Measurements from ENCODE around the gene BEST2. TPM values are rescaled to one million over a fixed set of nuclear protein-coding genes. Genes with fewer than 3 reads are reported as not detected.

Gene BEST2
- total and polyA plus RNA-seq, 2 of the 4 experiments (the other 2 are of a cell fraction): not detected

GRCh38 chr19:12720851-12721655 lies 30.5 kb upstream of the BEST2 start:
- ATAC-seq (ENCODE audit: low read depth) (peak; percentile 22), DNase-seq (no peak)
- Histone ChIP-seq H3K27me3 (ENCODE audit: control insufficient read depth, insufficient read depth, low read length) (no peaks in the 10 kb centered on the region), H3K4me3 (ENCODE audit: insufficient read depth, low read depth, low read length) (peak overlapping the region; percentile 91), H2AK5ac (ENCODE audit: low read depth, low read length) (peak overlapping the region; percentile 87), H2AFZ (replicated peaks; ENCODE audit: low read length, poor library complexity) (peak overlapping the region; percentile 93), H2BK20ac (ENCODE audit: low read depth, low read length) (no peak overlapping the region), H4K91ac (ENCODE audit: insufficient read depth, low read depth, low read length) (peak overlapping the region; percentile 89), H4K20me1 (ENCODE audit: insufficient read depth, low read length) (peaks cover 15% of the 10 kb centered on the region; the same call in 1 of the 2 replicates), H3K79me1 (ENCODE audit: low read depth in 1 of 2, low read length in 2 of 2) (peaks cover 22 to 65% of the 10 kb centered on the region in 2 experiments), H2BK5ac (ENCODE audit: low read depth, low read length, poor library complexity, severe bottlenecking) (peak overlapping the region; percentile 95), H3K14ac (replicated peaks; ENCODE audit: low read depth, low read length) (peak overlapping the region; percentile 94), H3K23ac (ENCODE audit: low read depth, low read length) (peak overlapping the region; percentile 79), H4K8ac (ENCODE audit: low read depth in 2 of 2, low read length in 2 of 2) (peak overlapping the region; percentile 77 to 95; a peak in 3 of 4 replicates), H3K27ac (ENCODE audit: insufficient read depth, low read length) (peak overlapping the region; percentile 85), H4K5ac (ENCODE audit: low read depth, low read length) (peak overlapping the region; percentile 56), H3K9ac (ENCODE audit: low read depth, low read length) (peak overlapping the region; percentile 92), H3K56ac (ENCODE audit: extremely low read depth, insufficient read depth, low read length) (peak overlapping the region; percentile 81; the same call in 1 of the 2 replicates), H3K9me1 (ENCODE audit: insufficient read depth, low read length) (peaks cover 10% of the 10 kb centered on the region; the same call in 1 of the 2 replicates), H3K18ac (ENCODE audit: low read depth, low read length) (peak overlapping the region; percentile 42), H2BK120ac (ENCODE audit: low read depth, low read length) (peak overlapping the region; percentile 50), H3K4me1 (ENCODE audit: control insufficient read depth, insufficient read depth, low read length) (peaks cover 4% of the 10 kb centered on the region), H2AK9ac (replicated peaks; ENCODE audit: low read depth, low read length, poor library complexity) (peak overlapping the region; percentile 100), H3K4ac (ENCODE audit: low read depth, low read length) (peak overlapping the region; percentile 96), H3K36me3 (ENCODE audit: control insufficient read depth, insufficient read depth, low read length) (peaks cover 18% of the 10 kb centered on the region), H3K9me3 (ENCODE audit: control insufficient read depth, insufficient read depth, low read length) (no peaks in the 10 kb centered on the region), H3K4me2 (ENCODE audit: low read depth, low read length) (peak overlapping the region; percentile 99), H2BK15ac (ENCODE audit: low read depth, low read length) (no peak overlapping the region)
- 4% methylated on average over 29 of the region's 59 CpGs; no CpG with 5 or more reads in 1 of the 2 experiments for WGBS, 2 experiments (ENCODE audit: extremely low coverage in 2 of 2, insufficient read length in 1 of 2)
- in situ Hi-C loops (cut with MboI; ENCODE audit: low sequenced_read_pairs) (no loop called here), intact Hi-C loops (cut with micrococcal nuclease) (no loop called here), dilution Hi-C loops (cut with HindIII; ENCODE audit: low sequenced_read_pairs, unreplicated experiment) (no loop called here)
- BruUV-seq (replicated peaks): no TSS peak
- ChIA-PET POLR2A (ENCODE audit: unreplicated experiment) (no interaction called here), CTCF (interaction anchor here (2.2 kb wide), 1 partner anchor 12 kb away, joined by 8 read pairs; no protein-coding TSS in a partner anchor)
- no peak for TF ChIP-seq ELK1 (IDR thresholded peaks at IDR 0.05; ENCODE audit: borderline replicate concordance, low read depth, low read length)
- TF ChIP-seq RCOR1 (IDR thresholded peaks at IDR 0.05; ENCODE audit: insufficient replicate concordance, low read length): no peak
- no peak for TF ChIP-seq RFX5 (IDR thresholded peaks at IDR 0.05; ENCODE audit: low read depth, low read length)
- no peak for TF ChIP-seq CHD1 (IDR thresholded peaks at IDR 0.05; ENCODE audit: low read depth, low read length)
- TF ChIP-seq CTCF (conservative IDR thresholded peaks at IDR 0.05; ENCODE audit: low read depth, low read length): no peak
- no peak for TF ChIP-seq RAD21 (IDR thresholded peaks at IDR 0.05; ENCODE audit: low read length)
- no peak for TF ChIP-seq SMC3 (IDR thresholded peaks at IDR 0.05; ENCODE audit: low read depth, low read length)
- TF ChIP-seq NFE2L2 (IDR thresholded peaks at IDR 0.05; ENCODE audit: low read depth, low read length): no peak
- no peak for TF ChIP-seq BHLHE40 (IDR thresholded peaks at IDR 0.05; ENCODE audit: low read depth, low read length)
- no peak for TF ChIP-seq CEBPB (IDR thresholded peaks at IDR 0.05; ENCODE audit: low read depth, low read length)
- no peak for TF ChIP-seq MAZ (IDR thresholded peaks at IDR 0.05; ENCODE audit: borderline replicate concordance, low read depth, low read length)
- no peak for TF ChIP-seq MXI1 (IDR thresholded peaks at IDR 0.05; ENCODE audit: borderline replicate concordance, low read depth, low read length)
- TF ChIP-seq POLR2A (IDR thresholded peaks at IDR 0.05; ENCODE audit: low read depth, low read length): no peak
- TF ChIP-seq FOS (IDR thresholded peaks at IDR 0.05; ENCODE audit: low read depth, low read length): no peak
- no peak for TF ChIP-seq MAFK (IDR thresholded peaks at IDR 0.05; ENCODE audit: low read depth, low read length)
